ENCODE results near the gene DCANP1.
A peak's percentile ranks its signal among the peaks of the same experiment; 100 is the strongest.
"Not testable (repeated sequence)": the region's sequence is repeated elsewhere in the genome, so short reads cannot be mapped to it uniquely, and the experiment has no call there.

DCANP1 gene, protein sequence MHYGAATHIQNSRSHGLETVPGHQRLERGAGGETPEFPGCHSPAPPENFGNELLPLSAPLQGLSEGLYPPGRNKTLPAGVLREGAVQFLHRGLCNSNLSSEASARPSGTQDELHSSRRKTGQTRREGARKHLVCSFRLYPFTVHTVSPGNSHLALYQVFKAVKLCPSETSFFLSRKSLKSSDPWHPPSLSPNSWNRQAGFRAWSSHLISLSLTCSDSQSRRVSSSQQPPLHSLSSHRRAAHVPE

DNA sequence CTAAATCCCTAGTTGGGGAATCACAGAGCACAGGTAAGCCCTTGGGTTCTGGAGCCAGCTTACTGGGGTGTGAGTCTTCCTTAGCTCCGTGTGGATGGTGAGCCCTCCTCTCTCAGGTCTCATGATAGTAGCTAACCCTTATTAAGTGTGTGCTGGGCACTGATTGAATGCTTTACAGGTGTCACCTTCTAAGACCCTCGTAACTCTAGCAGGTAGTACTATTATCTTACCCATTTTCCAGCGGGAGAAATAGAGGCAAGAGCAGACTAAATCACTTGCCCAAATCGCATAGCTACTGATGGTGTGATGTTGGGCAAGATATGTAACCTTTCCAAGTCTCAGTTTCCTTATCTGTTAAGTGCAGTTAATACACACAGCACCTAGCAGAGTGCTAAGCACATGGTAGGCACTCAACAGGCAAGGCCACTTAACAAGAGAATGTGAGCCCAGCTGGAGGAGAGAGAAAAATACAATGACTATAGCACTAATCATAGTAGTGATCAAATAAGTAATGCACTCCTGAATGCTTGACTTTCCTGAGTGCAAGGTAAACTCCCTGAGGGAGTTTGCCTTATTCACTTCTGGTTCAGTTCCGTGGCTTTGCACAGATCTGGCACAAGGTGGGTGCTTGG is at the start of gene DCANP1:
TSS of gene DCANP1 (minus strand) at position 51 of the 632 bp plus-strand sequence. CDS start 240 bp downstream, outside the sequence.
- no peak for TF ChIP-seq CTCF (IDR thresholded peaks at IDR 0.05; ENCODE audit: low read depth, low read length)
- DNase-seq (ENCODE audit: extremely low read depth, low read depth), result no peak

- not testable (repeated sequence) for DNase-seq (ENCODE audit: extremely low read depth, low read depth)
Observed at GRCh38 chr5:135495531-135495930, 48.4 kb upstream of the DCANP1 start.

- TF ChIP-seq CTCF (IDR thresholded peaks at IDR 0.05; ENCODE audit: low read depth, low read length), result no peak
- no peak for DNase-seq (ENCODE audit: extremely low read depth, low read depth)
Observed at GRCh38 chr5:135494196-135494595, 47.0 kb upstream of the DCANP1 start.

DNA sequence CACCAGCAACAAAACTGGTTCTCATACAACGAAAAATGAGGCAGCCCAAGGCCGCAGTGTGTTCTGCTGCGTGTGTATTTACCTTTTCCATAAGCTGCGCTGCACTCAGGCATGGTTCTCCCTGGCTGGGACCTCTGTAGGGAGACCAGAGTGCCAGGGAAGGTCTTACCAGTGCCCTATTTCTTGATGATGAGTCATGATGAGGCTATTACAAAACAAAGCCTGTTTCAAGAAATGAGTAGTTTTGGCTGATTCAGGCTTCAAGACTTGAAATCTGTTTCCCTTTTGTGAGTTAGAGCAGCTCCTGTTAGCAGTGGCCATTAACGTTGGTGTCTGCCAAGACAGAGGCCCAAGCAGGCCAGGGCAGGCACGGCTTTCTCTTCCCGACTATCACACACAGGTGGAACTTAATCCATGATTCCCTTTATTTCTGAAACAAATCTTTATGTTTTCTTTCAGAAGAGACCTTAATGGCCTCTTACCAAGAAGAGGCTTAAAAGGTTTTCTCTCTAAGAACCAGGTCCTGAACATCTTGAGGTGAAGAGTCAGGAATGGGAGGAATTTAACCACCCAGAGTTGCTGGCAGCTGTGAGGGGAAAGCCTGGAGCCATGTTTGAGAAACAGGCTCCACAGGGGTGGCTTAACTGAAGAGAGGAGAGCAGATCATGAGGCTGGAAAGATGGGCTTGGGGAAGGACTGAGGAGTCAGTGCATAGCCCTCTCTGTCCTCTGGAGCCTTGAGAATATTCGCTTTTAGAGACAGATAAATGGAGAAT is 46.4 kb upstream of the DCANP1 start:
- TF ChIP-seq CTCF (IDR thresholded peaks at IDR 0.05; ENCODE audit: low read depth, low read length), result no peak
- DNase-seq (ENCODE audit: extremely low read depth, low read depth), result peak; percentile 66

GRCh38 chr5:135492319-135492626 is 45.1 kb upstream of the DCANP1 start:
- no peak for DNase-seq (ENCODE audit: extremely low read depth, low read depth)

DNA sequence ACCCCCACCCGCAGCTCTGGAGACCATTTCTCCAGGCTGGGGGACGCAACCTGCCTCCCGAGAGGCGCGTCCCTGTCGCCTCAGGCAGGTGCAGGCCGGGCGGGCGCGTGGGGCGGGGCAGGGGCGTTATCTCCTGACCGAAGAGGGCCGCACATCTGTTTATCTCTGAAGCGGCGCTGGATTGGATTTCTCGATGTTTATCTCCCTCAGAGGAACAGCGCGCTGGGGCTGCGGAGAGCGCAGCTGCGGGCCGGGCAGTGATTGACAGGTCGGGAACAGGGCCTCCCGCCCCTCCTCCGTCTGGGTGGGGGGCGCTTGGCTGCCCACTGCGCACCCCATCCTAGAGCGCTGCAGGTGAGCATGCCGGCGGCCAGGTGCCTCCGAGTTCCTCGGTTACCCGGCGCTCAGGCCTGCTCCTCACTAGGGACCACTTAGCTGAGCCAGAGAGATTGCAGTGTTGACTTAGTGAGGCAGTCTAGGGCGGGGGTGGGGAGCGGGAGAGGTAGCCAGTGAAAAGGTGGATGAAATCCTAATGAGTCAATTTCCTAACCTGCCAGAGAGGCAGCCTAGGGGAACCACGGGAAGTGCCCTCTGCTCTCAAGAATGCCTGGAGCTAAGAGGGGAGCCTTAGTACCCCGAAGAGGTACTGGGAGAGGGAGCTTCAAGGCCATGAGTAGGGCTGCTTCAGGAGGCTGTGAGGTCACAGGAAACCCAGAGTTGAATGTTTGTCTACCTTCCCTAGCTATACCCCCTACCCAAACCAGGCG is 44.6 kb upstream of the DCANP1 start:
- DNase-seq (ENCODE audit: extremely low read depth, low read depth), result no peak
- TF ChIP-seq CTCF (IDR thresholded peaks at IDR 0.05; ENCODE audit: low read depth, low read length), result no peak

More at GRCh38 chr5:135492319-135492626, 45.1 kb upstream of the DCANP1 start:
- no peak for TF ChIP-seq CTCF (IDR thresholded peaks at IDR 0.05; ENCODE audit: low read depth, low read length)

- no peak for DNase-seq (ENCODE audit: extremely low read depth, low read depth)
- TF ChIP-seq CTCF (IDR thresholded peaks at IDR 0.05; ENCODE audit: low read depth, low read length), result no peak
Observed at GRCh38 chr5:135491038-135491551, 43.9 kb upstream of the DCANP1 start.
